SK-N-SH treated with all-trans-retinoic acid at 6 μM for 48 hours (cell line): ENCODE data around the gene ZNF276.

ENCODE experiments used
- ATAC-seq: fragments of 200-7000 bp; cut with Tn5 transposase; 3 replicates; pipeline ENCODE4 v1.9.1; 2020; ENCODE audit warnings: mild to moderate bottlenecking, moderate library complexity
- ARNTL ChIP-seq: fragments of 450-650 bp; formaldehyde crosslinking; IDR thresholded peaks from 2 replicates; pipeline ENCODE4 v1.5.0; 2020; ENCODE audit warnings: low read depth, mild to moderate bottlenecking, moderate library complexity, borderline replicate concordance
- BACH2 ChIP-seq: fragments of 250-450 bp; sonication (Bioruptor Pico); IDR thresholded peaks from 2 replicates; pipeline ENCODE4 v1.9.0; 2021; ENCODE audit warnings: mild to moderate bottlenecking, borderline replicate concordance
- CSDC2 ChIP-seq: fragments of 250-450 bp; sonication (Bioruptor Pico); IDR thresholded peaks from 2 replicates; pipeline ENCODE4 v1.5.0; 2020; ENCODE audit warnings: mild to moderate bottlenecking, moderate library complexity
- ESRRG ChIP-seq: fragments of 250-450 bp; sonication (Bioruptor Pico); IDR thresholded peaks from 2 replicates; pipeline ENCODE4 v1.6.1; 2021; ENCODE audit warnings: mild to moderate bottlenecking
- PATZ1 ChIP-seq: fragments of 250-450 bp; sonication (Bioruptor Pico); IDR thresholded peaks from 2 replicates; pipeline ENCODE4 v1.8.0; 2020; ENCODE audit warnings: mild to moderate bottlenecking, moderate library complexity, borderline replicate concordance
- RARB ChIP-seq: fragments of 250-450 bp; sonication (Bioruptor Pico); IDR thresholded peaks from 2 replicates; pipeline ENCODE4 v1.8.0; 2021; ENCODE audit warnings: mild to moderate bottlenecking, moderate library complexity
- SNAI2 ChIP-seq: fragments of 250-450 bp; sonication (Bioruptor Pico); IDR thresholded peaks from 2 replicates; pipeline ENCODE4 v1.5.0; 2020; ENCODE audit warnings: mild to moderate bottlenecking, moderate library complexity
- TCF4 ChIP-seq: fragments of 250-450 bp; sonication (Bioruptor Pico); IDR thresholded peaks from 2 replicates; pipeline ENCODE4 v1.8.0; 2021; ENCODE audit warnings: mild to moderate bottlenecking, moderate library complexity, borderline replicate concordance
- TOX ChIP-seq: fragments of 250-450 bp; sonication (Bioruptor Pico); IDR thresholded peaks from 2 replicates; pipeline ENCODE4 v1.8.0; 2021; ENCODE audit warnings: mild to moderate bottlenecking, moderate library complexity, borderline replicate concordance
- ZFP3 ChIP-seq: fragments of 250-450 bp; sonication (Bioruptor Pico); IDR thresholded peaks from 2 replicates; pipeline ENCODE4 v1.5.0; 2020; ENCODE audit warnings: mild to moderate bottlenecking, moderate library complexity
- ZFP30 ChIP-seq: fragments of 450-650 bp; formaldehyde crosslinking; IDR thresholded peaks from 2 replicates; pipeline ENCODE4 v1.5.0; 2022; ENCODE audit warnings: mild to moderate bottlenecking, moderate library complexity
- ZNF565 ChIP-seq: fragments of 450-650 bp; formaldehyde crosslinking; conservative IDR thresholded peaks from 2 replicates; pipeline ENCODE4 v1.5.0; 2020; ENCODE audit warnings: low read depth, mild to moderate bottlenecking, moderate library complexity
- ZNF70 ChIP-seq: fragments of 450-650 bp; formaldehyde crosslinking; IDR thresholded peaks from 2 replicates; pipeline ENCODE4 v1.5.0; 2020; ENCODE audit warnings: mild to moderate bottlenecking, moderate library complexity
- ZNF8 ChIP-seq: fragments of 450-650 bp; formaldehyde crosslinking; IDR thresholded peaks from 2 replicates; pipeline ENCODE4 v1.5.0; 2020; ENCODE audit warnings: mild to moderate bottlenecking, moderate library complexity
- TF ChIP-seq, protein P1 (sequence below): fragments of 250-450 bp; sonication (Bioruptor Pico); IDR thresholded peaks from 2 replicates; pipeline ENCODE4 v1.8.0; 2021; ENCODE audit warnings: low read depth, mild to moderate bottlenecking, moderate library complexity, borderline replicate concordance
- TF ChIP-seq, protein P2 (sequence below): fragments of 250-450 bp; sonication (Bioruptor Pico); IDR thresholded peaks from 2 replicates; pipeline ENCODE4 v1.5.0; 2020; ENCODE audit warnings: mild to moderate bottlenecking, moderate library complexity

ZNF276 gene

DNA sequence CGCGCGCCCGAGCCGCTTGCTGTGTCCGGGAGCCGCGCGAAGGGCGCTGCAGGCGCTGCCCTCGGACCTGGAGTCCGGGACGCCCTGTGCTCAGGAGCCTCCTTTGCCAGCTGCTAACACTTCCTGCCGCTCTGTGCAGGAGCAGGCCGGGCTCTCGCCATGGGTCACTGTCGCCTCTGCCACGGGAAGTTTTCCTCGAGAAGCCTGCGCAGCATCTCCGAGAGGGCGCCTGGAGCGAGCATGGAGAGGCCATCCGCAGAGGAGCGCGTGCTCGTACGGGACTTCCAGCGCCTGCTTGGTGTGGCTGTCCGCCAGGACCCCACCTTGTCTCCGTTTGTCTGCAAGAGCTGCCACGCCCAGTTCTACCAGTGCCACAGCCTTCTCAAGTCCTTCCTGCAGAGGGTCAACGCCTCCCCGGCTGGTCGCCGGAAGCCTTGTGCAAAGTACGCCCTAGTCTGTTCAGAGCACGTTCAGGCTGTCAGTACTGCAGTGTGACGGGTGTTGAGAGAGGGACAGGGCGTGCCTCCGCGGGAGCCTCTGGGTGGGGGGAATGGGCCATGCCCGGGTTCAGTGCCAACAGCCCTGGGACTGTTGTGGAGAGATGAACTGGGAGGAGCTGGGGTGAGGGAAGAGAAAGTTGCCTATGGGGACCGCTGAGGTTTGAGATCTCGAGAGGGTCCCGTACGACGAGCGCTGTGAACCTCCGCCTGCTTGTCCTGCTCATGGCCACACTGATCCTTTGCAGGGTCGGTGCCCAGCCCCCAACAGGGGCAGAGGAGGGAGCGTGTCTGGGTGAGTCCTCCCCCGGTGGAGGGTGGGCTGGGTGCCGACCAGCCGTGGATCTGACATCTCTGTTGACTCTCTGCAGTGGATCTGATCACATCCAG is 1.3 kb downstream of the ZNF276 start (continued):
- TF ChIP-seq, protein P1, sequence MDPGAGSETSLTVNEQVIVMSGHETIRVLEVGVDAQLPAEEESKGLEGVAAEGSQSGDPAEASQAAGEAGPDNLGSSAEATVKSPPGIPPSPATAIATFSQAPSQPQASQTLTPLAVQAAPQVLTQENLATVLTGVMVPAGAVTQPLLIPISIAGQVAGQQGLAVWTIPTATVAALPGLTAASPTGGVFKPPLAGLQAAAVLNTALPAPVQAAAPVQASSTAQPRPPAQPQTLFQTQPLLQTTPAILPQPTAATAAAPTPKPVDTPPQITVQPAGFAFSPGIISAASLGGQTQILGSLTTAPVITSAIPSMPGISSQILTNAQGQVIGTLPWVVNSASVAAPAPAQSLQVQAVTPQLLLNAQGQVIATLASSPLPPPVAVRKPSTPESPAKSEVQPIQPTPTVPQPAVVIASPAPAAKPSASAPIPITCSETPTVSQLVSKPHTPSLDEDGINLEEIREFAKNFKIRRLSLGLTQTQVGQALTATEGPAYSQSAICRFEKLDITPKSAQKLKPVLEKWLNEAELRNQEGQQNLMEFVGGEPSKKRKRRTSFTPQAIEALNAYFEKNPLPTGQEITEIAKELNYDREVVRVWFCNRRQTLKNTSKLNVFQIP, result no peak
- TF ChIP-seq CSDC2 (CRISPR knock-in tag) (no peak), ZFP3 (CRISPR knock-in tag) (no peak), ZNF8 (CRISPR knock-in tag) (no peak), ESRRG (CRISPR knock-in tag) (no peak), BACH2 (CRISPR knock-in tag) (no peak), PATZ1 (no peak), RARB (CRISPR knock-in tag) (no peak)

DNA sequence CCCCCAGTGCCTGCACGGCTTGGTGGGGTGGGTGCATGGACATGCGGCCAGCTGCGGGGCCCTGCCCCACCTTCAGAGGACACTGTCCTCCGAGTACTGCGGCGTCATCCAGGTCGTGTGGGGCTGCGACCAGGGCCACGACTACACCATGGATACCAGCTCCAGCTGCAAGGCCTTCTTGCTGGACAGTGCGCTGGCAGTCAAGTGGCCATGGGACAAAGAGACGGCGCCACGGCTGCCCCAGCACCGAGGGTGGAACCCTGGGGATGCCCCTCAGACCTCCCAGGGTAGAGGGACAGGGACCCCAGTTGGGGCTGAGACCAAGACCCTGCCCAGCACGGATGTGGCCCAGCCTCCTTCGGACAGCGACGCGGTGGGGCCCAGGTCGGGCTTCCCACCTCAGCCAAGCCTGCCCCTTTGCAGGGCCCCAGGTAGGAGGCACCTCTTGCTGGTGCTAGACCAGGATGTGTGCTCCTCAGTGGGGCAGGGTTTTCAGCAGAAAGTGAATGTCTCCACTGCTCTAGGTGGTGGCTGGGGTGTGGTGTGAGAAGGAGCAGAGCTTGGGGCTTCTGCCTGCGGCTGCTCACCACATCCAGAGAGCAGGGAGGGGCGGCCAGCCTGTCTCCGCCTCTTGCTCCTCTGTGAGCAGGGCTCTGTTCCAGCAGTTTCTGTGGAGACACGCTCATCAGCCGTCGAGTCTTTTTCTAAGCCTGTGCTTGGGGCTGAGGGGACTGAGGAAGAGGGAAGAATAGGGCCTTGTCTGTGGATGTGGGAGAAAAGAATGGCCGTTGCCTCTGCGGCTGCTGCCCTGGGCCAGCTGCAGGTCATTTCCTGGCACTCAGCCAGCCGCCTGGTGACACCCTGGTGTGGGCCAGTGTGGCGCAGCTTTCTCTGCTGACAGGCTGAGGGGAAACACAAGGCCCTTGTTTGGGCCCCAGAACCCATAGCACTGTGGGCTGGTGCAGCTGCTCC is 2.2 kb downstream of the ZNF276 start:
- no peak for TF ChIP-seq ZNF565
- no peak for TF ChIP-seq PATZ1
- TF ChIP-seq SNAI2 (CRISPR knock-in tag), result no peak
- no peak for TF ChIP-seq ZNF70
- TF ChIP-seq ZFP30 (CRISPR knock-in tag), result no peak
- TF ChIP-seq TOX (CRISPR knock-in tag), result no peak
- no peak for TF ChIP-seq BACH2 (CRISPR knock-in tag)
- no peak for TF ChIP-seq RARB (CRISPR knock-in tag)
- TF ChIP-seq, all 23 proteins: peak for 0
- ATAC-seq, result no peak

DNA sequence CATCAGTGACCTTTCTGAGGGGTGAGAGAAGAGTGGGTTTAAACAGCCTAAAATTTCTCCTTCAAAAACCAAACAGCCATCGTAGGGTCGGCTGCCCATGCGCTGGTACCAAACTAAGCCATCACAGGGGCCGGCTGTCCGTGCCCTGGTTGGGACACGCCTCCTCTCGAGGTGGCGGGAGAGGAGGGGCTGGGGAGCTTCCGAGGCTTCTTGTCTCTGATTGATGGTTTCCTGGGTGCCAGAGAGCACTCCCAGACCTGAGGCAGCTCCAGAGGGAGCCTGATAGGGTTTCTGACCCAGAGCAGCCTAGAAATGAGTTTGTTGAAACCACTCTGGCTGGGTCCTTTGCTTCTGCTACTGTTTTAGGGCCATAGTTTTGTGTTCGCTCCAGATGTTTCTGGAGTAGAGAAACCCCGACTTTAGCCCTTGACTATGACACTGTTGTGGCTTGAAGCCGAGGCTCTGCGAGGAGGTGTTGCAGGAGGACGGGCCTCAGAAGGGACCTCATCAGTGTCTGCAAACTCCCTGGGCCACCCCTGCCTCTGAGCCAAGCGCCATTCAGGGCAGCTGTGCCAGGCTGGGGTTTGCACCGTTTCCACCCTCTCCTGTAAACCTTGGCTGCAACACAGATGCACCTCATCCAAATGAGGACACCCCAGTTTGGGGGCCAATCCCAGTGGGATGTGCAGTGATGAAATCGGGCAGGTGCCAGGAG is 6.2 kb downstream of the ZNF276 start:
- ATAC-seq, result no peak

More for the DNA sequence above, 6.2 kb downstream of the ZNF276 start:
- no peak for TF ChIP-seq BACH2 (CRISPR knock-in tag)
- TF ChIP-seq TCF4 (CRISPR knock-in tag), result no peak
- TF ChIP-seq, protein P1, result no peak
- TF ChIP-seq, protein P2, sequence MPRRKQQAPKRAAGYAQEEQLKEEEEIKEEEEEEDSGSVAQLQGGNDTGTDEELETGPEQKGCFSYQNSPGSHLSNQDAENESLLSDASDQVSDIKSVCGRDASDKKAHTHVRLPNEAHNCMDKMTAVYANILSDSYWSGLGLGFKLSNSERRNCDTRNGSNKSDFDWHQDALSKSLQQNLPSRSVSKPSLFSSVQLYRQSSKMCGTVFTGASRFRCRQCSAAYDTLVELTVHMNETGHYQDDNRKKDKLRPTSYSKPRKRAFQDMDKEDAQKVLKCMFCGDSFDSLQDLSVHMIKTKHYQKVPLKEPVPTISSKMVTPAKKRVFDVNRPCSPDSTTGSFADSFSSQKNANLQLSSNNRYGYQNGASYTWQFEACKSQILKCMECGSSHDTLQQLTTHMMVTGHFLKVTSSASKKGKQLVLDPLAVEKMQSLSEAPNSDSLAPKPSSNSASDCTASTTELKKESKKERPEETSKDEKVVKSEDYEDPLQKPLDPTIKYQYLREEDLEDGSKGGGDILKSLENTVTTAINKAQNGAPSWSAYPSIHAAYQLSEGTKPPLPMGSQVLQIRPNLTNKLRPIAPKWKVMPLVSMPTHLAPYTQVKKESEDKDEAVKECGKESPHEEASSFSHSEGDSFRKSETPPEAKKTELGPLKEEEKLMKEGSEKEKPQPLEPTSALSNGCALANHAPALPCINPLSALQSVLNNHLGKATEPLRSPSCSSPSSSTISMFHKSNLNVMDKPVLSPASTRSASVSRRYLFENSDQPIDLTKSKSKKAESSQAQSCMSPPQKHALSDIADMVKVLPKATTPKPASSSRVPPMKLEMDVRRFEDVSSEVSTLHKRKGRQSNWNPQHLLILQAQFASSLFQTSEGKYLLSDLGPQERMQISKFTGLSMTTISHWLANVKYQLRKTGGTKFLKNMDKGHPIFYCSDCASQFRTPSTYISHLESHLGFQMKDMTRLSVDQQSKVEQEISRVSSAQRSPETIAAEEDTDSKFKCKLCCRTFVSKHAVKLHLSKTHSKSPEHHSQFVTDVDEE (CRISPR knock-in tag), result no peak
- no peak for TF ChIP-seq PATZ1
- no peak for TF ChIP-seq ARNTL (CRISPR knock-in tag)
